Stimulated activated CD4-positive, alpha-beta T cell treated with anti-CD3 and anti-CD28 coated beads, Interleukin-4, amount 100 ng/mL, for 4 hours (primary cell): ENCODE results near the gene LSAMP.

ENCODE experiments used
- DNase-seq, 2 experiments: peaks; one replicate each; pipeline ENCODE4 v3.0.0-alpha.2; 2020

Gene LSAMP

GRCh38 chr3:116445311-116445841 lies at the start of gene LSAMP:
Gene LSAMP (minus strand): TSS chr3:116445487.
- no peak for DNase-seq

- DNase-seq, result no peak
These were observed 47.1 kb upstream of the LSAMP start for GRCh38 chr3:116492379-116492778.

- no peak for DNase-seq
These were observed 37.8 kb upstream of the LSAMP start for GRCh38 chr3:116483135-116483534.

GRCh38 chr3:116476691-116477090 lies 31.4 kb upstream of the LSAMP start:
- no peak for DNase-seq

- no peak for DNase-seq
These were observed 29.5 kb upstream of the LSAMP start for GRCh38 chr3:116474801-116475200.

GRCh38 chr3:116474032-116474780 lies 28.9 kb upstream of the LSAMP start:
- DNase-seq, result no peak

GRCh38 chr3:116473602-116474001 lies 28.3 kb upstream of the LSAMP start:
- DNase-seq, result no peak

GRCh38 chr3:116470605-116471197 lies 25.4 kb upstream of the LSAMP start:
- DNase-seq, result no peak

GRCh38 chr3:116469546-116469945 lies 24.3 kb upstream of the LSAMP start:
- DNase-seq, result no peak

- no peak for DNase-seq
These were observed 19.1 kb upstream of the LSAMP start for GRCh38 chr3:116464276-116464798.

GRCh38 chr3:116453666-116454346 lies 8.5 kb upstream of the LSAMP start:
- no peak for DNase-seq

GRCh38 chr3:116449546-116450350 lies 4.5 kb upstream of the LSAMP start:
- no peak for DNase-seq

GRCh38 chr3:116445990-116446389 lies 703 bp upstream of the LSAMP start:
- DNase-seq, result no peak

GRCh38 chr3:116444819-116445310 lies 422 bp downstream of the LSAMP start:
- no peak for DNase-seq

GRCh38 chr3:116444115-116444747 lies 1.1 kb downstream of the LSAMP start:
- no peak for DNase-seq

- no peak for DNase-seq
These were observed 2.1 kb downstream of the LSAMP start for GRCh38 chr3:116443191-116443661.

- no peak for DNase-seq
These were observed 2.8 kb downstream of the LSAMP start for GRCh38 chr3:116442331-116443021.

- no peak for DNase-seq
These were observed 3.6 kb downstream of the LSAMP start for GRCh38 chr3:116441652-116442051.

GRCh38 chr3:116440196-116440595 lies 5.1 kb downstream of the LSAMP start:
- DNase-seq, result no peak

- no peak for DNase-seq
These were observed 11.7 kb downstream of the LSAMP start for GRCh38 chr3:116433552-116433951.

GRCh38 chr3:116432795-116433194 lies 12.5 kb downstream of the LSAMP start:
- no peak for DNase-seq
